ENCODE results near the gene ADH7. TPM values are rescaled to one million over a fixed set of nuclear protein-coding genes. Genes with fewer than 3 reads are reported as not detected.

ADH7 gene
- total and polyA plus RNA-seq, 11 donors, result not detected

- Histone ChIP-seq H3K4me3 (no peak overlapping the region), H3K27ac (no peak overlapping the region), H3K36me3 (no peaks in the 10 kb centered on the region), H3K9me3 (no peaks in the 10 kb centered on the region), H3K4me1 (no peaks in the 10 kb centered on the region), H3K27me3 (peaks cover 0 to 20% (median 0%) of the 10 kb centered on the region in 9 donors)
- intact Hi-C loops (cut with DNase I), result loop anchor here in 8 of 10 donors (2.0 to 10.0 kb wide), 6 partner anchors 337 to 997 kb away; no protein-coding TSS in a partner anchor
- ATAC-seq (no peak), DNase-seq (no peak)
- 48 to 70% (median 56%) methylated on average over 4 of the region's 4 CpGs for WGBS, 4 donors
- TF ChIP-seq CTCF (IDR thresholded peaks at IDR 0.05), result no peak
- no peak for TF ChIP-seq POLR2A (IDR thresholded peaks at IDR 0.05)
Measured at GRCh38 chr4:99461623-99462401, 26.7 kb upstream of the ADH7 start.

- intact Hi-C loops (cut with DNase I), result loop anchor here in 8 of 10 donors (5.0 to 10.0 kb wide), 5 partner anchors 335 to 995 kb away; no protein-coding TSS in a partner anchor
- Histone ChIP-seq H3K27ac (no peak overlapping the region), H3K9me3 (no peaks in the 10 kb centered on the region), H3K36me3 (no peaks in the 10 kb centered on the region), H3K4me3 (no peak overlapping the region), H3K4me1 (no peaks in the 10 kb centered on the region), H3K27me3 (peaks cover 0 to 7% (median 0%) of the 10 kb centered on the region in 9 donors)
- ATAC-seq (no peak), DNase-seq (no peak)
- TF ChIP-seq POLR2A (IDR thresholded peaks at IDR 0.05) (no peak), CTCF (IDR thresholded peaks at IDR 0.05) (no peak)
- WGBS, 4 donors, result 83 to 89% (median 86%) methylated on average over 5 of the region's 5 CpGs
Measured at GRCh38 chr4:99459546-99460042, 24.5 kb upstream of the ADH7 start.

GRCh38 chr4:99458911-99459447 is 23.8 kb upstream of the ADH7 start:
- 67 to 78% (median 74%) methylated on average over 6 of the region's 6 CpGs for WGBS, 4 donors
- no peaks in the 10 kb centered on the region for H3K9me3 ChIP-seq
- H3K27ac ChIP-seq, result no peak overlapping the region
- H3K4me3 ChIP-seq, result no peak overlapping the region
- ATAC-seq (no peak), DNase-seq (no peak)
- TF ChIP-seq CTCF (IDR thresholded peaks at IDR 0.05) (no peak), POLR2A (IDR thresholded peaks at IDR 0.05) (no peak)
- H3K27me3 ChIP-seq, result peaks cover 0 to 7% (median 0%) of the 10 kb centered on the region in 9 donors
- no peaks in the 10 kb centered on the region for H3K36me3 ChIP-seq
- no peaks in the 10 kb centered on the region for H3K4me1 ChIP-seq
- intact Hi-C loops (cut with DNase I), result no loop called here

GRCh38 chr4:99457676-99458075 is 22.5 kb upstream of the ADH7 start:
- Histone ChIP-seq H3K27me3 (peaks cover 0 to 7% (median 0%) of the 10 kb centered on the region in 9 donors), H3K27ac (no peak overlapping the region), H3K4me1 (no peaks in the 10 kb centered on the region), H3K9me3 (peaks cover 0 to 4% (median 0%) of the 10 kb centered on the region in 12 donors), H3K4me3 (no peak overlapping the region), H3K36me3 (no peaks in the 10 kb centered on the region)
- ATAC-seq (no peak), DNase-seq (no peak)
- TF ChIP-seq CTCF (IDR thresholded peaks at IDR 0.05) (no peak), POLR2A (IDR thresholded peaks at IDR 0.05) (no peak)
- intact Hi-C loops (cut with DNase I), result no loop called here

Measured in heart left ventricle (tissue), 16 donors.